GM18507 (cell line): ENCODE results near the gene RGS14.
"Not testable (repeated sequence)": the region's sequence is repeated elsewhere in the genome, so short reads cannot be mapped to it uniquely, and the experiment has no call there.

Experiments
- DNase-seq: peaks from one replicate; pipeline ENCODE4 v3.0.0; 2011; ENCODE audit warnings: low read depth; ENCODE audit not compliant: insufficient read length; ENCODE audit errors: extremely low spot score
- FAIRE-seq: peaks from 2 replicates; lab custom pipeline; 2011; peaks lifted over from hg19 to GRCh38; lab: Jason Lieb, UNC

Gene RGS14

DNA sequence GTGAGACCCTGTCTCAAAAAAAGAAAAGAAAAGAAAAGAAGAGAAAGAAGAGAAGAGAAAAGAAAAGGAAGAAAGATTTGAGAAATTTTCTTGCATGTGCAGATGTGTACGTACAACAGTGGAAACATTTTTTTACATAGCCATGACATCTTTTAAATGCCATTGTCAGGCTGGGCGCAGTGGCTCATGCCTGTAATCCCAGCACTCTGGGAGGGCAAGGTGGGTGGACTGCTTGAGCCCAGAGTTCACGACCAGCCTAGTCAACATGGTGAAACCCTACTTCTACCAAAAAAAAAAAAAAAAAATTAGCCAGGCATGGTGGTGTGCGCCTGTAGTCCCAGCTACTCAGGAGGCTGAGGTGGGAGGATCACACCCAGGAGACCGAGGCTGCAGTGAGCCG is 12.8 kb upstream of the RGS14 start:
- DNase-seq (no peak), FAIRE-seq (no peak)

DNA sequence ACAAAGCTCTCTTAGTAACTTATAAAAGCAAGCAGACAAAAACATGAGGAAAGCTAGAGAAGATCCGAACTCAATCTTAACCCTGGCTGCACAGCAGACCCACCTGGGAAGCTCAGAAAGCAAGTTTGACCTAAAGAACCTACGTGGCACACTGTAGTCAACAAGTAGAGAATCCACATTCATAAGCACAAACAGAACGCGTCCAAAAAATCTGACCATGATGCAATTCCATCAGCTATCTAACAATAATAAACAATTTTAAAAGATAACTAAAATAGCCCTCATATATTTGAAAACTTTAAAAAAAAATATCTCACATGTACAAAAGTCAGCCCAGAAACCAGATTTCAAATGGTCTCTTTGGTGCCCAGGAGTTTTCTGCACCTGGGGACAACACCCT is 10.9 kb upstream of the RGS14 start:
- FAIRE-seq, result no peak
- no peak for DNase-seq

DNA sequence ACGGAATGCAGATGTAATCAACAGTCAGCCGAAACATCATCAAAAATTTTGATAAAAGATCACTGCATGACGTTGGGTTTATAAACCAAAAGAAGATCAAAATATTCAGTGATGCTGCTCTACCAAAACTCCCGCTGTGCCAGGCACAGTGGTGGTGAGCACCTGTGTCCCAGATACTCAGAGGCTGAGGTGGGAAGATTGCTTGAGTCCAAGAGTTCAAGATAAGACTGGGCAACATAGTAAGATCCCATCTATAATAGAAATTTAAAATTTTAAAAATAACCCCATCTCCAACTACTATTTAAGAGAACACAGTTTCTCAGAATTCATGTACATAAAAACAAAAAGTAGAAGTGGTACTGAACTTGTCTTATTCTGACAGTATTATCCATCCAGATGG is 10.0 kb upstream of the RGS14 start:
- FAIRE-seq (no peak), DNase-seq (no peak)

DNA sequence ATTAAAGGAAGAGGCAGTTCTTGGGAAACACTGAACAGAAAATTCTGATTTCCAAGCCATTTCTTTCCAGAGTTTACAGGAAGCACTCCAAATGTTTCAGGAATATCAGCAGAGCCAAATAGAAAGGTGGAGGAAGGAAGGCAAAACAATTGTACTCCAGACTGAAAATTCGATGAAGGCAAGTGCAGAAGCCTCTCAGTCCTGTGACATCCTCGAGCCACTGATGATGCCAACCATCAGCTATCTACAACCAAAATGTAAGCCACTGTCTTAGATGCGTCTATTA is 8.4 kb upstream of the RGS14 start:
- DNase-seq, result no peak
- FAIRE-seq, result no peak

DNA sequence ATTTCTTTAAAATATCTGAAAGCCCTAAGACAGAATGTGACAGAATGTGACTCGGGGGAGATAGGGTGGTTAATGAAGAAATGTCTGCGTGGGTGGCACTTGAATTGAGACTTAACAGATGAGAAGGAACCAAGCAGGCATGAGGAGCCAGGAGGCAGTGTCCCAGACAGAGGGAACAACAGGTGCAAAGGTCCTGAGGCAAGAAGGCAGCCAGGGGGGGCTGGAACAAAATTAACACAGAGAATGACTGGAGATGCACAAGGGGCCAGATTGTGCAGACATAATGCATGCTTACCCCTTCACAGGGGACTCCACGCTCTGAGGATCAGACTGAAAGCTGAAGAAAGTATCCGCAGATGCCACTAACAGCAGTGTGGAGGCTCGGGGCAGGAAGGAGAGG is 8.0 kb upstream of the RGS14 start:
- no peak for FAIRE-seq
- no peak for DNase-seq

DNA sequence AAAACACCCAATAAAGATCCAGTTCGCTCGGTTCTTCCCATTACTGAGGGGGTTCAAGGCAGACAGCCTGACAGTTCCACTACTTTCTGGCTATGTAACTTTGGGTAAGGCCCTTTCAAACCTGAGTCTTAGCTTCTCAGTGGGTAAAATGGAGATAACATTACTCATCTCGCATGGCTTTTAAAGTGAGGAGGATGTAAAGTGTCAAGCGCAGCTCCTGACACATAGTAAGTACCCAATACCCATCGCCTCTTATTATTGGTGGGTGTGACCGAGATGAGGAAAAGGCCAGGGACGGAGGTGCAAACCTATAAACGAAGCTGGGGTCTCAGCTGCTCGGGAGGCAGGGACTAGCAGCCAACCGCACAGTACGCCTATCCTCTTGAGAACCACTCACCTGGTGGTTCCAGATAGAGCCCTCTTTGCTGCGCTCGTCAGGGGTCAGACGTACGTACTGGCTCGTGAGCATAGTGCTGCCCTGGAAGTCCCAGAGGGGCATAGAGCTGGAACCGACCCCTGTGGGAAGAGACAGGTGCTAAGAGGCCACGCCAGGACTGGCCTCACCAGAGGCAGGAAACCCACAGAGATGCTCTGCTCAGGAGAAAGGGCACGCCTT is 6.8 kb upstream of the RGS14 start:
- DNase-seq, result no peak

DNA sequence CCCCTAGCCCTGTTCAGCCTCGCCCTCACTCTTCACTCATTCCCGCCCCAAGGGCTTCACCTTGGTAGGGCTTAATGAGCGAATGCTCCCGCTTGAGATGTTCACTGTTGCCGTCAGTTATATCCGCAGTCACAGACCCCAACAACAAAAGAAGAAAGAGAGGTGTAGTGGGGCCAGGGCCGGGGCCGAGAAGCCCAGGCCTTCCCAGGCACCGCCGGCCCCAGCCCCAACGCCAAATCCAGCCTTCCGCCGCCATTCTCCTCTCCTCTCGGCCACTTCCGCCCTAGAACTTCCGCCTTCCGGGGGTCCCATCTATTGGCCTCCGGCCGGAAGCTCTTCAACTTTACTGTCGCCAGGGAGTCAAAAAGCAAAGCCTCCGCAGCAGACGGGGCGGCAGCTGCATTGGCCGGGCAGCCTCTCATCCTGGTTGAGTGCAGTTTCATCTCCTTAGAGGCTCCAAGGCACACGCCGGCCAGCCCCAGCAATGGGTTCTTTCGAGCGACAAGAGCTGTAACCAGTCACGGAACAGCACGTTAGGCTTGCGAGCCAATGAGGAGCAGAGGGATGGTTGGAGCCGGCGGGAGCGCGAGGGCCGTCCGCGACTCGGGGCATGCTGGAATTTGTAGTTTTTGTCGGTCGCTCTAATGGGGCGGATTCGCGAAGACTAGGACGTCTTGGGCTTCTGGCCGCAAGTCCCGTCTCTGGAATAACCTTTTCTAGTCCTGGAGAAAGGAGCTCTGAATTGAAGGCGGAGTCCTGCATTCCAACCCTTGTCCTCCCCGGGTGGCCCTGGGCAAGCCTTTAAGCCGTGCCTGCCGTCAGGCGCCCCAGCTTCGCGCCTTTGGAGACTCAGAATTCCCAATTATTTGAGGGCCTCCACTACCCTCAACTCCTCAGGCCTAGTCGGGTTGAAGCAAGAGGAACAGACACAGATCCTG is 6.1 kb upstream of the RGS14 start, which contains the start of gene LMAN2:
Gene LMAN2 (minus strand): TSS at position 277 of the 938 bp plus-strand sequence. CDS start 21 bp downstream, at position 256.
- peak; percentile 94 for FAIRE-seq
- DNase-seq, result peak; percentile 79

More for the DNA sequence above, 6.8 kb upstream of the RGS14 start:
- FAIRE-seq, result no peak

DNA sequence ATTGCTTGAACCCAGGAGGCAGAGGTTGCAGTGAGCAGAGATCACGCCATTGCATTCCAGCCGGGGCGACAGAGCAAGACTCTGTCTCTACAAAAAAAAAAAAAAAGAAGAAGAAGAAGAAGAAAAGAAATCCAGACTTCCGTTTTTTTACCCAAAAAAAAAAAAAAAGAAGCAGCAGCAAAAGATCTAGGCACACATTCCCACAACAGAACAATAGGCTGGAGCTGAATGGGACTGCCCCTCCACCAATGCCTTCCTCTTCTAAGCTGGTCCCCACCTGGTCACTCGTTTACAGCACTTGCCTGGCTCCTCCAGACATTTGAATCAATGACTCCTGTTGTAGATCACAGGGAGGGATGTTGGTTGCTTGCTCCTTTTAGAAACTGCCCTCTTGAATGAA is 4.6 kb upstream of the RGS14 start:
- DNase-seq, result no peak

DNA sequence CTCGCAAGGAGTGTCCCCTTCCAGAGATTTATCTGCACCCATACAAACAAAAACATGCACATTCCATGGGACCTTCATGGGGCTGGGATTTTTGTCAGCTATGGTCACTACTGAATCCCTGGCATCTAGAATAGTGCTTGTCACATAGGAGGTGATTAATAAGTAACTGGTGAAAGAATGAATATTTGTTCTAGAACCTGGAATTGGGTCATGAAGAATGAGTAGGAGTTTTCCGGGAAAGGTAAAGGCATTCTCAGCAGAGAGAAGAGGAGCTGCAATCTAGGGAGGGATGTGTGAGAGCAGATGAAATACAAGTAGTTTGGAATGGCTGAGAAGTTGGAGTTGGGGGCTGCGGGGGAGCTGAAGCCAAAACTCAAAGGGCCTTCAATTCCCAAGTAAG is 3.5 kb upstream of the RGS14 start:
- FAIRE-seq, result no peak
- DNase-seq, result no peak

More for the DNA sequence above, 4.6 kb upstream of the RGS14 start:
- FAIRE-seq, result no peak

DNA sequence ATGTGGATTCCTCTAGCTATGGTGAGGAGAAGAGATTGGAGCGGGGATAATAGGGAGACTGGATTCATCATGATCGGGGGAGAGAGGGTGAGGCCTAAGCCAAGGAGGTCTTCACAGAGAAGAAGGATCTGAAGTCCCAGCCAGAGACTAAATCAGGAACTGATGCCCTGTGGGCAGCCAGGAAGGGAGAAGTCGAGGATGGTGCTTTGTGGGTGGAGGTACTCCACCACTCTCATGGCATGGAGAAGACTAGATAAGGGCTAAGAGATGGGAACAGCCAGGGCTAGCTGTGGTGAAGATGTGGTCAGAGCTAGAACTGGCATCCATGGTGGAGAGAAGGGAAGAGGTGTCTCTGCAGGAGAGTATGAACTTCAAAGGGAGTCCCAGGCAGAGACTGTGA is 3.0 kb upstream of the RGS14 start:
- DNase-seq, result no peak

DNA sequence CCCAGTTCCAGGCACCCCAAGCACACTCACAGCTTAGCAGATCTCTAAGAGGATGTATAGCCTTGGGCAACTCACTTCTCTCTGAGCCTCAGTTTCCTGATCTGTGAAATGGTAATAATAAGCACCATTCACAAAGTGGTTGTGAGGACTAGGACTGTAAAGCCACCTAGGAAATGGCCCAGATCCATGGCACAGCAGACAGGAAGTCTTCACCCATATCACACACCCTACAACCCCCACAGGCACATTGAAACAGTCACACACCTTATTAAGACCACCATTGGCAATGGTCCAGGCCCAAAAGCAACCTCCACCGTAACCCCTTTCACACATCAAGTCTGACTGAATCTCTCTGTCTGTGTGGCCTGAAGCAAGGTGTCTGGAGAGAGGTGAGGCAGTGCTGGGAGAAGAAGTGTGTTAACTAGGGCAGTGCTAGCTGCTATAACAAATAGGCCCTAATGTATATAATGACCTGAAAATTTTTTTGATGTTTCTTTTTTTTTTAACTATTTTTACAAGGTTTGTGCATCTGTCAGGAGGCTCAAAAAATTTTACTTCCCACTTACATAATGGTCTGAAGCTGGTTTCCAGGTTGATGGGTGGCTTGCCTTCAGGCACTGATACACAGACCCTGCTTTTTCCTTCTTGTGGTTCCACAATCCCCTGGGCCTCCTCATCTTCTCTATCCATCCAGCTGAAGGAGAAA is 2.4 kb upstream of the RGS14 start:
- DNase-seq (no peak), FAIRE-seq (no peak)

More for the DNA sequence above, 3.0 kb upstream of the RGS14 start:
- FAIRE-seq, result no peak

DNA sequence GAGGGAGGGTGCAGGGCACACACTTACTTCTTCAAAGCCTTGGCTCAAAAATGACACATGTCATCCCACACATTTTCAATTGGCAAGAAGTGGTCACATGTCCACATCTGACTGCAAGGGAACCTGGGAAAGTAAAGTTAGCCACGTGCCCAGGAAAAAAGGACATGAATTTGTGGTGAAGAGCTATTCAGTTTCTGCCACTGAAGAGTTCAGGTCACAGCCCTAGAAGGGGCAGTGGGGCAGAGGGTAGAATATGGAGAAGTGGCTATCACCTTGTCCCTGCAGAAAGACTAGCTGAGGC is 1.9 kb upstream of the RGS14 start:
- FAIRE-seq (no peak), DNase-seq (no peak)

DNA sequence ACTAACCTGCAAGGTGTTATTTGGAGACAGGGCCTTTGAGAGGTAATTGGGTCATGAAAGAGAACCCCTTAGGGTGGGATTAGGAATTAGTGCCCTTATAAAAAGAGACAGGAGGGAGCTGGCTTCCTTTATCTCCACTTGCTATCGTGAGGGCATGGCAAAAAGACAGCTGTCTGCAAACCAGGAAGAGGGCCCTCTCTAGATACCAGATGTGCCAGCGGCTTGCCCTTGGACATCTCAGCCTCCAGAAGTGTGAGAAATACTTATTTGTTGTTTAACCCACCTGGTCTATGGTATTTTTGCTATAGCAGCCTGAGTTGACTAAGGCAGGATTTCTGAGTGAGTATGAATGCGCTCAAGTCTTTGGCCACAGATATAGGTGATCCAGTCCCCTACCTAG is 978 bp upstream of the RGS14 start:
- FAIRE-seq, result no peak
- no peak for DNase-seq

DNA sequence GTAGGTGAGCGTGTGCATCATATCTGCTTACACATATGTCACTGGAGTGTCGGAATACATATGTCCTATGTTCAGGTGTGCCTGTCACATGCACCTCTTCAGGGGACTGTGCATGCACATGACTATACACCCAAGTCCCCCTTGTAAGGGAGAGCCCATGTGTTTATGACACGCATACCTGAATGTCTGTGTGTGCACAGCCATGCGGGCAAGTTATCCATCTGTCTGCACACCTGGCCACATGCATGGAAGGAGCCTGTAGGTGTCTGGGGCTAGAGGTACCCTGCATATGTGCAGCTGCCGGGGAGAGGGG is 622 bp upstream of the RGS14 start:
- FAIRE-seq, result no peak
- DNase-seq, result no peak

DNA sequence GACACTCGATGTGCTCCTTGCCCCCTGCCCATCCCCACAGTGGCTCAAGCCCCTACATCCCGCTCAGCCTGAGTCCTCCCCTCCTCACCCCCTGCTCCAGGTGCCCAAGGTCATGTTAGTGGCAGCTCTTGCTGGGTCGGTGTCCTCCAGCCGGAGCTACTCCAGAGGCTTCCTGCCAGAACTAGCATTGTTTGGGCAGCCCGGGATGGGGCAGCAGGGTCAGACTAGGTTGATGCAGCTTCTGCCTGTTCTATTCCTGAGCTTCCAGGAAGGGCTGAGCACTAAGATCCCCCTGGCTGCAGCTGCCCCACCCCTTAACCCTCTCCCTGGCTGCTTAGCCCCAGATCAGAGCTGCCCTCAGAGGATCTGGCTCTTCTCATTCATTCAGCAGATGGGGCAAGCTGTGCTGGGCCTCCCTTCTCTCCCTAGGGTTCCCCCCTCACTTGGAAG is 671 bp downstream of the RGS14 start:
- DNase-seq (no peak), FAIRE-seq (no peak)

DNA sequence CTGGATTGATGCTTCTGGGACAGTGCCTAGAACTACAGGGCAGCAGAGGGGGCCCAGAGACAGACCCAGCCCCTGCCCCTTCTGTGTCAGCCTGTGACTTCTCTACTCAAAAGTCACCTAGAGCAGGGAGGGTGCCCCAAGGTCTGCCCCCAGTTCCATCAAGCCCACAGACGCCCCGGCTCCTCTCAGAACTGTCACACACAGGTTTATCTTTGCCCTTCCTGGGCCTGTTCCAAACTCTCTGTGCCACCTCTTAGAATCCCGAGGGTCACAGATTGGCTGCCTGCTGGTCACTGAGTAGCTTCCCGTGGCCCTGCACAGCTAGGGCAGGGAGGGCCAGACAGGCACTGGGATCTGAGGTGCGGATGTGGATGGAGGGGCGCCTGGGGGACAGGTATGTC is 1.7 kb downstream of the RGS14 start:
- no peak for FAIRE-seq
- DNase-seq, result no peak

DNA sequence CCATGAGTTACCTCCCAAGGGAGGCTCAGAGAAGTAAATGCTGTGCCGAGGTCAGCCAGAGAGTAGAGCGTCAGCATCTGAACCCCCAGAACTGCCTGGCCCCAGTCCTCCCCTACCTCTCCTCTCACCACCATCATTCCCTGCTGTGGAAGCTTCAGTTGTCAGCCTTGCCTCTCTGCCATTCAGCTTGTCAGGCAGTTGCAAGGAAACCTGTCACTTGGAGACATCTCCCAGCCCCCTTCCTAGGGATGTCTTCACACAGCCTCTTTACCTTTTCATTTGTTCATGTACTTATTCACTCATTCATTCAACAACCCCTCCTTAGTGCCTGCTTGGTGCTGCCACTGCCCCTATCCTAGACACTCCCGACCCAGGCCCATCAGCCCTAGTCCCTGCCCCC is 2.1 kb downstream of the RGS14 start:
- FAIRE-seq, result no peak

DNA sequence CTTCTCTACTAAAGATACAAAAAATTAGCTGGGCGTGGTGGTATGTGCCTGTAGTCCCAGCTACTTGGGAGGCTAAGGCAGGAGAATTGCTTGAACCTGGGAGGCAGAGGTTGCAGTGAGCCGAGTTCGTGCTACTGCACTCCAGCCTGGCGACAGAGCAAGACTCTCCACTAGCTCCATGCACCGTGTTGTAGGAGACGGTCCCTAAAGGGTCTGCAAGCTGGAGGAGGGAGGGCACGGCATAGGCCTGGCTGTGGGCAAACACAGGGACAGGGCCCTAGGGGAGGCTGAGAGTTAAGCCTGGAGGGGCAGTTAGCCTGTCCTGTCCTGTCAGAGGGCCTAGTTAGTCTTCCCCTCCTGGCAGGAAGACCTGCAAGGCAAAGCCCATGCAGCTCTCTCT is 3.0 kb downstream of the RGS14 start:
- DNase-seq, FAIRE-seq: not testable (repeated sequence)

More for the DNA sequence above, 2.1 kb downstream of the RGS14 start:
- DNase-seq, result no peak

DNA sequence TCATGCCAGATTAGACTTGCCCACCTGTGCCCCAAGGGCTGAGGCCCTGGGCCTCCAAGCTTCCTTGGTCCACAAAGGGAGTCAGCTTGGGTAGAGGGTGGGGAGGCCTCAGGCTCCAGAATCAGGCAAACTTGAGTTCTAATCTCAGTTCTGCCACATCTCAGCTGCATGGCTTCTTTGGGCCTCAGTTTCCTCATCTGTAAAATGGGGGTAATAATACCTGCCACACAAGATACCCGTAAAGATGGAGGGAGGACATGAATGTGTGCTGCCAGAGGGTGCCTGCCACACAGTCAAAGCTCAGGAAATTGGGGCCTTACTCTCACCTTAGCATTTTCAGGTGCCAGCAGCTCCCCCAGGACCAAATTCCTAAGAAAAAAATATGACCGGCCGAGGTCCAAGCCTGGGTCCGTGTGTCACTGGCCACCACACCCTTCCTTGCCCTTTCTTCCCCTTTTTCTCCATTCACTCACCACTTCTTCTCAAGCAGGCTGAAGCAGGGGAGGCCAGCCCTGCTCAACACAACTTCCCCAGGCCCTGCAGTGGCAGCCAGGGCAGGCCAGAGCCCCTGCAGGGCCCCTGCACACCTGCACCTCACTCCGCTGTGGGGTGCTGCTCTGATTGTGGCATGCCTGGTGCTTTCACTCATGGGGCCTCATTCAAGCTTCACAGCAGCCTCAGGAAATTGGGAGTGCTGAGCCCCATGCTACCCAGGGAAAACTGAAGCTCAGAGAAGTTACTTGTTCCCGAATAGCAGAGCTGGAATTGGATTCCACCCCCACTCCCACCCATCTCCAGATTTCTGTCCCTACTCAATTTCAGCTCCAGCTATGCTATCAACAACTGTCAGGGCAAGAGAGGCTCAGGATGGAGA is 3.9 kb downstream of the RGS14 start:
- FAIRE-seq, result peak; percentile 76

DNA sequence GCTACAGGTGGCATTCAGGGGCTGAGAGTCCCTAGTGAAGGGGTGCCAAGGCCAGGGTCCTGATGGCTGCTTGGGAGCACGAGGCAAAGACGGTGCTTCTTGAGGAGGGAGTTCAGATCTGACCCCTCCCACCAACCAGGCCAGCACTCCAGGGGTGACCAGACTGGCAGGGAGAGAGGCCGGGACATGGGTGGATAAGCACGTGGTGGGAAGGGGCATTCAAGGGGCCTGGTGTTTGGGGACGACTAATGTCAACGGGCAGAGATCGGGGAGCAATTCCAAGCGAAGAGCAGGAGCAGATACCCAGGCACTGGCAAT is 4.5 kb downstream of the RGS14 start:
- peak; percentile 35 for FAIRE-seq
- no peak for DNase-seq

More for the DNA sequence above, 3.9 kb downstream of the RGS14 start:
- DNase-seq, result no peak
